PC-9 (cell line): ENCODE results near the gene ASCC1. TPM values are rescaled to one million over a fixed set of nuclear protein-coding genes. Genes with fewer than 3 reads are reported as not detected.
A peak's percentile ranks its signal among the peaks of the same experiment; 100 is the strongest.

ENCODE experiments used
- BruUV-seq: library from RNA; stranded (reverse); fragments of 400-500 nt; replicated peaks from 2 replicates; lab custom pipeline; 2021; lab: Mats Ljungman, UMichigan
- CTCF ChIA-PET: fragments of 300-600 bp; sonication (Branson Sonifier 250); formaldehyde crosslinking; loops from one replicate; lab custom pipeline; 2022; ENCODE audit warnings: antibody characterized with exemption; lab: Charles Lee
- POLR2A ChIA-PET: fragments of 300-600 bp; sonication (Branson Sonifier 250); formaldehyde crosslinking; loops from one replicate; lab custom pipeline; 2022; ENCODE audit warnings: antibody characterized with exemption; ENCODE audit not compliant: unreplicated experiment; lab: Charles Lee
- DNase-seq, 2 experiments: peaks; one replicate each; pipeline versions ENCODE4 v3.0.0 to v3.0.0-alpha.2; 2015 to 2022; ENCODE audit warnings: mixed read lengths in 1 of 2
- H2AFZ ChIP-seq: fragments of 200-600 bp; sonication (generic); 2 replicates; pipeline ENCODE4 v1.8.1; 2017; ENCODE audit warnings: antibody characterized with exemption
- H3F3A ChIP-seq: fragments of 200-600 bp; sonication (generic); 2 replicates; pipeline ENCODE4 v1.8.1; 2017; ENCODE audit warnings: antibody characterized with exemption, mild to moderate bottlenecking, low read depth; ENCODE audit not compliant: insufficient read depth
- H3K27ac ChIP-seq: fragments of 200-600 bp; sonication (generic); 2 replicates; pipeline ENCODE4 v1.6.1; 2016; ENCODE audit warnings: mixed run types
- H3K27me3 ChIP-seq: fragments of 200-600 bp; sonication (generic); 2 replicates; pipeline ENCODE4 v1.6.1; 2016; ENCODE audit warnings: low read depth, mixed run types; ENCODE audit not compliant: insufficient read depth
- H3K36me3 ChIP-seq: fragments of 200-600 bp; sonication (generic); 2 replicates; pipeline ENCODE4 v1.6.1; 2016; ENCODE audit warnings: low read depth, mixed run types
- H3K4me1 ChIP-seq: fragments of 200-600 bp; sonication (generic); replicated peaks from 2 replicates; pipeline ENCODE4 v1.6.1; 2016; ENCODE audit warnings: mixed run types; ENCODE audit not compliant: insufficient read depth
- H3K4me2 ChIP-seq: fragments of 200-600 bp; sonication (generic); 2 replicates; pipeline ENCODE4 v1.6.1; 2017; ENCODE audit warnings: mixed run types
- H3K4me3 ChIP-seq: fragments of 200-600 bp; sonication (generic); 2 replicates; pipeline ENCODE4 v1.6.1; 2016; ENCODE audit warnings: mixed run types
- H3K79me2 ChIP-seq: fragments of 200-600 bp; sonication (generic); 2 replicates; pipeline ENCODE4 v1.6.1; 2017; ENCODE audit warnings: low read depth, mixed run types
- H3K9me2 ChIP-seq: fragments of 200-600 bp; sonication (generic); 2 replicates; pipeline ENCODE4 v1.8.1; 2017; ENCODE audit warnings: mild to moderate bottlenecking; ENCODE audit not compliant: insufficient read depth
- H3K9me3 ChIP-seq: fragments of 200-600 bp; sonication (generic); 2 replicates; pipeline ENCODE4 v1.8.1; 2016; ENCODE audit warnings: low read depth; ENCODE audit not compliant: insufficient read depth
- H4K20me1 ChIP-seq: fragments of 200-600 bp; sonication (generic); 2 replicates; pipeline ENCODE4 v1.8.1; 2017; ENCODE audit not compliant: insufficient read depth
- EZH2 ChIP-seq: fragments of 200-600 bp; sonication (generic); IDR thresholded peaks from 2 replicates; pipeline ENCODE4 v1.8.0; 2017; ENCODE audit warnings: antibody characterized with exemption, low read depth
- intact Hi-C: fragments of 100-400 bp; cut with micrococcal nuclease; formaldehyde crosslinking; loops from one replicate; pipeline ENCODE4 v1.10.0; 2022; ENCODE audit not compliant: unreplicated experiment
- total RNA-seq: library from RNA; stranded (reverse); gene quantifications from 2 replicates; pipeline ENCODE4 v1.2.3, GENCODE V29; 2021
- TF ChIP-seq, protein P1 (sequence below): fragments of 200-600 bp; sonication (generic); conservative IDR thresholded peaks from 2 replicates; pipeline ENCODE4 v1.6.1; 2017; ENCODE audit warnings: mixed run types, antibody characterized with exemption, mild to moderate bottlenecking, moderate library complexity

The ASCC1 gene
- total RNA-seq, 1 experiment from 2014 or later, result 129 TPM

DNA sequence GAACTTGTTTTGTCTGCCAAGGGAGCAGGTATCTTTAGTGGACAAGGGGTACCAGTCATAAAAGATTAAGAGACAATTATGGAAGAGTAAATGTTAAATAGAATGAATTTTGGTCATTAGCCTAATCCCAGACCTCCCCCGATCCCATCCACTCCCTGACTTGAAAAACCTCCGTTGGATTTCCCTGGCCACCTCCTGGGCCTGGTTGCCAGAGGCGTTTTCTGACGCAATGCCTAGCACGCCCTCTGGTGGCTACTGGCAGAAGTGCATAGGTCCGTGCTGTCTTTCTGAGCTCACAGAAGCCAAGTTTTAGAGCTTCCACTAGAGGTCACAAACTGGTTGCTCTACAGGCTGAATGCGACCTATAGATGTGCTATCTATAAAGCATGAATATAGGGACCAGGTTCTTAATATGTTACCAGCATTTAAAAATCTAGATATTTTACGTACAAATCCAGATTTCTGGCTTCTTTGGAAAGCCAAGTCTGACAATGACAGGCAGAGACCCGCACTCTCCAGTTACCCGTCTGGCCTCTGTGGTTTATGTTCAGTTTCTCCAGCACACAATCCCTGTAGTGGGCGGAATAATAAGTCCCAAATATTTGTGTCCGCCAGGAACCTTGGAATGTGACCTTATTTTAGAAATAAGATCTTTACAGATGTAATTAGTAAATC lies 167.5 kb downstream of the ASCC1 start:
- no peaks in the 10 kb centered on the region for H4K20me1 ChIP-seq
- no peaks in the 10 kb centered on the region for H3K9me2 ChIP-seq
- DNase-seq, result peak; percentile 88 to 92
- H3K27ac ChIP-seq, result no peak overlapping the region
- H3K79me2 ChIP-seq, result no peaks in the 10 kb centered on the region
- intact Hi-C loops, result loop anchor here (1.0 to 10.0 kb wide), 11 partner anchors 32 to 736 kb away; partner anchors contain the start of gene CDH23
- no peaks in the 10 kb centered on the region for H3F3A ChIP-seq
- ChIA-PET CTCF (interaction anchor here (0.5 to 1.6 kb wide), 37 partner anchors 10 to 1825 kb away, joined by 3 to 24 read pairs (median 4); no protein-coding TSS in a partner anchor), POLR2A (interaction anchor here (0.6 to 1.0 kb wide), 3 partner anchors 59 to 352 kb away, joined by 3 to 11 read pairs (median 4); partner anchors contain the start of gene DDIT4)
- H2AFZ ChIP-seq, result peak overlapping the region; percentile 57; the same call in 1 of the 2 replicates
- H3K9me3 ChIP-seq, result peaks cover 5% of the 10 kb centered on the region; the same call in 1 of the 2 replicates
- no TSS peak for BruUV-seq
- TF ChIP-seq, protein P1, sequence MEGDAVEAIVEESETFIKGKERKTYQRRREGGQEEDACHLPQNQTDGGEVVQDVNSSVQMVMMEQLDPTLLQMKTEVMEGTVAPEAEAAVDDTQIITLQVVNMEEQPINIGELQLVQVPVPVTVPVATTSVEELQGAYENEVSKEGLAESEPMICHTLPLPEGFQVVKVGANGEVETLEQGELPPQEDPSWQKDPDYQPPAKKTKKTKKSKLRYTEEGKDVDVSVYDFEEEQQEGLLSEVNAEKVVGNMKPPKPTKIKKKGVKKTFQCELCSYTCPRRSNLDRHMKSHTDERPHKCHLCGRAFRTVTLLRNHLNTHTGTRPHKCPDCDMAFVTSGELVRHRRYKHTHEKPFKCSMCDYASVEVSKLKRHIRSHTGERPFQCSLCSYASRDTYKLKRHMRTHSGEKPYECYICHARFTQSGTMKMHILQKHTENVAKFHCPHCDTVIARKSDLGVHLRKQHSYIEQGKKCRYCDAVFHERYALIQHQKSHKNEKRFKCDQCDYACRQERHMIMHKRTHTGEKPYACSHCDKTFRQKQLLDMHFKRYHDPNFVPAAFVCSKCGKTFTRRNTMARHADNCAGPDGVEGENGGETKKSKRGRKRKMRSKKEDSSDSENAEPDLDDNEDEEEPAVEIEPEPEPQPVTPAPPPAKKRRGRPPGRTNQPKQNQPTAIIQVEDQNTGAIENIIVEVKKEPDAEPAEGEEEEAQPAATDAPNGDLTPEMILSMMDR, result peak; percentile 100
- no peak for TF ChIP-seq EZH2
- peak overlapping the region; percentile 30 for H3K4me2 ChIP-seq
- no peaks in the 10 kb centered on the region for H3K27me3 ChIP-seq
- peaks cover 8% of the 10 kb centered on the region; the same call in 1 of the 2 replicates for H3K4me1 ChIP-seq
- H3K36me3 ChIP-seq, result no peaks in the 10 kb centered on the region
- no peak overlapping the region for H3K4me3 ChIP-seq

Other genes starting within 250 kb of the ASCC1 start
- gene SPOCK2, start 127.7 kb downstream of the ASCC1 start, total RNA-seq, result 4.2 and 5.3 TPM in 2 replicates
- gene ANAPC16, start 264 bp downstream of the ASCC1 start, total RNA-seq, result 142 and 171 TPM in 2 replicates
- gene DDIT4, start 57.6 kb upstream of the ASCC1 start, total RNA-seq, result 178 and 212 TPM in 2 replicates
- 37.0 and 46.9 TPM in 2 replicates for gene DNAJB12, start 138.6 kb upstream of the ASCC1 start, total RNA-seq